22Rv1 (cell line): ENCODE data around the gene IPCEF1.

Experiments
- H3K27ac ChIP-seq: fragments of 450-650 bp; 2 replicates; pipeline ENCODE4 v1.5.1; 2017
- ZFX ChIP-seq: fragments of 450-650 bp; IDR thresholded peaks from 2 replicates; pipeline ENCODE4 v1.6.1; 2017; ENCODE audit warnings: antibody characterized with exemption, borderline replicate concordance
- TF ChIP-seq, protein P1 (sequence below): fragments of 450-650 bp; IDR thresholded peaks from 2 replicates; pipeline ENCODE4 v1.5.1; 2017; ENCODE audit warnings: mild to moderate bottlenecking

Gene IPCEF1

GRCh38 chr6:154140743-154141142 is 215.9 kb downstream of the IPCEF1 start:
- TF ChIP-seq, protein P1, sequence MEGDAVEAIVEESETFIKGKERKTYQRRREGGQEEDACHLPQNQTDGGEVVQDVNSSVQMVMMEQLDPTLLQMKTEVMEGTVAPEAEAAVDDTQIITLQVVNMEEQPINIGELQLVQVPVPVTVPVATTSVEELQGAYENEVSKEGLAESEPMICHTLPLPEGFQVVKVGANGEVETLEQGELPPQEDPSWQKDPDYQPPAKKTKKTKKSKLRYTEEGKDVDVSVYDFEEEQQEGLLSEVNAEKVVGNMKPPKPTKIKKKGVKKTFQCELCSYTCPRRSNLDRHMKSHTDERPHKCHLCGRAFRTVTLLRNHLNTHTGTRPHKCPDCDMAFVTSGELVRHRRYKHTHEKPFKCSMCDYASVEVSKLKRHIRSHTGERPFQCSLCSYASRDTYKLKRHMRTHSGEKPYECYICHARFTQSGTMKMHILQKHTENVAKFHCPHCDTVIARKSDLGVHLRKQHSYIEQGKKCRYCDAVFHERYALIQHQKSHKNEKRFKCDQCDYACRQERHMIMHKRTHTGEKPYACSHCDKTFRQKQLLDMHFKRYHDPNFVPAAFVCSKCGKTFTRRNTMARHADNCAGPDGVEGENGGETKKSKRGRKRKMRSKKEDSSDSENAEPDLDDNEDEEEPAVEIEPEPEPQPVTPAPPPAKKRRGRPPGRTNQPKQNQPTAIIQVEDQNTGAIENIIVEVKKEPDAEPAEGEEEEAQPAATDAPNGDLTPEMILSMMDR: no peak
- no peak for TF ChIP-seq ZFX
- no peak overlapping the region for H3K27ac ChIP-seq

DNA sequence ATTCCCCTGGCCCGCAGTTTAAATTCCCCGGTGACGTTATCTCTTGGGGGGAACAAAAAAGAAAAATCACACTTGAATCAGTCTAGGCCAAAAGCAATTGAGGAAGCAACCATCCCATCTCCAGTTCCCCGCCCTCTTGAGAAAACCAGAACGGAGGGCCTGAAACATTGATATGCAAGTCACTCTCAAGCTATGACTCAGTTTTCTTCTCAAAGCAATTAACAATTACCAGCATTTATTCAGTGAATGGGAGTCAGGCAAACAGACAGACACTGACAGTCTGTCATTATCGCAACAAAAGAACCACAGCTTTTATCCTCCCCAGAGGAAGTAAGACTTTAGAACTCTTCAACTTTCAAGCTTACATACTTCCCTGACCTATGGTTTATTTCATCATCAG is 216.7 kb downstream of the IPCEF1 start:
- no peak for TF ChIP-seq ZFX
- TF ChIP-seq, protein P1: no peak
- no peak overlapping the region for H3K27ac ChIP-seq

DNA sequence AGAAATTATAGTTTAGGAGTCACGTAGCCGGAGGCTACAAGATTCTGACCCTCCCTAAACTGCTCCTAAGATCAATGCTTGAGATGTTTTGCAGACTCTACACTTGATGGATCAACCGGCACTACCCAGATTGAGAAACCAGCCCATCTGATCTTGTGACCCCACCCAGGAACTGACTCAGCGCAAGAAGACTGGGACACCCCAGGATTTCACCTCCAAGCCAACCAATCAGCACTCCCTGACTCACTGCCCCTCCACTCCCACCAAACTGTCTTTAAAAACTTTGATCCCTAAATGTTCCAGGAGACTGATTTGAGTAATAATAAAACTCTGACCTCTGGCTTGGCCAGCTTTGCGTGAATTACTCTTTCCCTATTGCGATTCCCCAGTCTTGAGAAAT is 217.8 kb downstream of the IPCEF1 start:
- no peak overlapping the region for H3K27ac ChIP-seq
- TF ChIP-seq, protein P1: no peak
- TF ChIP-seq ZFX: no peak

DNA sequence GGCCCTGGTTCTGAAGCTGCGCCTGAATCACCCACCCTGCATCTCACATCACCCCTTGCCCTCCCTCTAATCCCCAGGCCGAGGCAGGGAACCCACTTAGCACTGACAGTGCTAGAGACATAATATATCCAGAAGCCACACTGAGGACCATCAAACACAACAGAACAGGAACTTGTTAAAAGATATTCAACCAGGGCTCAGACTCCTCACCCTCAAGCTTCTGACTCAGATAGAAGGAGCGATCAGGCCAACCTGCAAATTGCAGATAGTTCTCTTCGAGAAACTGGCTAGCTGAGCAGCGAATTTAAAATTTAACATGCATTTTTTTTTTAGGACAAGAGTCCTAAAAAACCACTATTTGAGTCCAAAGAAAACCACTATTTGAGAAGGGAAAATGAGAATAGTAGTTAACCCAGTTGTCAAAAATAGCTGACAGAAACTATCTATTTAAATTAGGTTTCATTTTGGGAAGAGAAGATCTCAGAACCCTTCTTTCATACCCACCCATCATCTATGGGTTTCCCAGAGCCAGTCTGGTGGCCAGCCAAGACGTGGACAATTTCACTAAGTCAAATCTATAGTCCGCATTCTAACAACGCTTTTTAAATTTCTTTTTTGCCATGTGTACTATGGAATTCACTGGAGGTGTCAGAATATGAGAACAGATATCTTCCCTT is 222.0 kb downstream of the IPCEF1 start:
- TF ChIP-seq ZFX: no peak
- TF ChIP-seq, protein P1: no peak
- H3K27ac ChIP-seq: no peak overlapping the region

DNA sequence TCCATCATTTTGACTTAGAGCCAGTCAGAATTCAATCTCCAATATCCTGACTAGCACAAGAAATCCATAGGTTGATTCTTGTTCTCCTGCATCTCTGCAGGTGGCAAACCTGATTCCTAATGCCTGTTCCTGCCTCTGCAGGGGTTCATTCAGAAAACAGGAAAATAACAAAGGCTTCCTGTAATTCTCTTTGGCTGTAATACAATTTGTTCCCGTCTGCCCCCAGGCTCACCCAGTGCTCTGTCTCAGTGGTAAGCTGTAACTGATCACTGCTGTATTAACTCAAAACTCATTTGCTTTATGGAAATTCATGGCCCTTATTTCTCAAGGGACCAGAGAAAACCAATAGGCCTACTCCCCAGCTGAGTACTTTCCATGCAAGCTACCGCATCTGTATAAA is 228.9 kb downstream of the IPCEF1 start:
- TF ChIP-seq, protein P1: no peak
- no peak for TF ChIP-seq ZFX
- H3K27ac ChIP-seq: no peak overlapping the region

DNA sequence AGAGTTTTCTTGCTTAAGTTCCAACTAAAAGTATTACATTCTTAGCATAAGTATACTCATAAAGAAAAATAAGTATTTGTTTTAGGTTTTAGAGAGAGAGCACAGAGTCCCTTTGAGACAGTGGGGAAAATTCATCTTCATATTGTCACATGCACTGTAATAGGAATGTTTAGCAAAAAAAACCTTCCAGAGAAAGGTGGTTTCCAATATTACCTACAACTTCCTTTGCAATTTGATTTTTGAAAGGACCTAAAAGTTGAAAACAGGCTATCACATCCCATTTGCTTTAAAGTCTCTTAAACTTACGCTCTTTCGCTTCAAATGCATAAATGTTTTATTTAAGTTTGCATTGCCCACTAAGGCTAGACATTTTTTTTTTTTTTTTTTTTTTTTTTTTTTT is 231.2 kb downstream of the IPCEF1 start:
- TF ChIP-seq, protein P1: no peak
- no peak for TF ChIP-seq ZFX
- H3K27ac ChIP-seq: no peak overlapping the region

DNA sequence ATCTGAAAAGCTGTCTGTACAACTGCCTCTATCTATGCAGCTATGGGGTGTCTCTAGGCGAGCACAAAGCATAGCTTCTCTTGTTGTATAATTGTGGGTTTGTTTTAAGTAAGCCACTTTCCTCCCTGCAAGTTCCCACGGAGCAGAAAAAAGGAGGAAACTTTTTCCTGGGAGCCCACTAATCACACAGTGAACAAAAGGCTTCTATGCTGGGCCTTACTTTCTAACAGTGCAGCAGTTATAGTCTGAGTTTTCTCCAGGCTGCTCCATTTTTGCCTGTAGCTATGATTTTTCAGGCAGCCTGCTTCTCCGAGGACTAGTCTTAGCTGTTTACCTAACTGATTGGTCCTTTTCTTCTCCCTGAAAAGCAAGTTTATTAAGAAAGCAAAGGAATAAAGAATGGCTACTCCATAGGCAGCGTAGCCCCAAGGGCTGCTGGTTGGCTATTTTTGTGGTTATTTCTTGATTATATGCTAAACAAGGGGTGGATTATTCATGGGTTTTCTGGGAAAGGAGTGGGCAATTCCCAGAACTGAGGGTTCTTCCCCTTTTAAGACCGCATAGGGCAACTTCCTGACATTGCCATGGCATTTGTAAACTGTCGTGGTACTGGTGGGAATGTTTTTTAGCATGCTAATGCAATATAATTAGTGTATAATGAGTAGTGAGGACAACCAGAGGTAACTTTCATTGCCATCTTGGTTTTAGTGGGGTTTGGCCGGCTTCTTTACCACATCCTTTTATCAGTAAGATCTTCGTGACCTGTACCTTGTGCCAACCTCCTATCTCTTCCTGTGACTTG is 233.2 kb downstream of the IPCEF1 start:
- TF ChIP-seq, protein P1: no peak
- no peak for TF ChIP-seq ZFX

More for the DNA sequence above, 233.2 kb downstream of the IPCEF1 start:
- H3K27ac ChIP-seq: no peak overlapping the region
